Stimulated activated CD4-positive, alpha-beta T cell treated with anti-CD3 and anti-CD28 coated beads, Interleukin-1b, Interleukin-23, amount 100 ng/mL, for 4 hours (primary cell): ENCODE results near the gene TSPAN31.

ENCODE experiments used
- DNase-seq, 2 donors: peaks; one replicate each; pipeline ENCODE4 v3.0.0-alpha.2; 2020; ENCODE audit warnings: low read depth in 2 of 2

TSPAN31 gene

GRCh38 chr12:57735952-57736740 is 8.7 kb upstream of the TSPAN31 start:
- DNase-seq = no peak

GRCh38 chr12:57736741-57737466 is 7.9 kb upstream of the TSPAN31 start:
- no peak for DNase-seq

GRCh38 chr12:57737467-57738460 is 7.1 kb upstream of the TSPAN31 start:
- DNase-seq = no peak

- no peak for DNase-seq
Measured at GRCh38 chr12:57738661-57739237, 6.1 kb upstream of the TSPAN31 start, which contains the start of gene AGAP2. Gene AGAP2, minus strand, starts transcription at chr12:57738742. Its CDS starts 496 bp downstream, at chr12:57738246.

GRCh38 chr12:57739387-57739786 is 5.5 kb upstream of the TSPAN31 start:
- DNase-seq = no peak

- no peak for DNase-seq
Measured at GRCh38 chr12:57739914-57740538, 4.8 kb upstream of the TSPAN31 start.

GRCh38 chr12:57740656-57741412 is 4.0 kb upstream of the TSPAN31 start:
- peak; percentile 37 to 59 for DNase-seq

GRCh38 chr12:57741413-57741789 is 3.4 kb upstream of the TSPAN31 start:
- DNase-seq = no peak

GRCh38 chr12:57741844-57742738 is 2.7 kb upstream of the TSPAN31 start:
- peak; percentile 53 to 72 for DNase-seq

GRCh38 chr12:57743769-57744168 is 1.1 kb upstream of the TSPAN31 start:
- DNase-seq = no peak

- DNase-seq = peak; percentile 56 to 63
Measured at GRCh38 chr12:57744194-57744776, 554 bp upstream of the TSPAN31 start.

- no peak for DNase-seq
Measured at GRCh38 chr12:57745485-57745881, 644 bp downstream of the TSPAN31 start.

- DNase-seq = no peak
Measured at GRCh38 chr12:57746025-57746424, 1.2 kb downstream of the TSPAN31 start.

GRCh38 chr12:57749061-57749460 is 4.2 kb downstream of the TSPAN31 start:
- DNase-seq = no peak

- no peak for DNase-seq
Measured at GRCh38 chr12:57750561-57751431, 6.0 kb downstream of the TSPAN31 start.

GRCh38 chr12:57751432-57751787 is 6.6 kb downstream of the TSPAN31 start:
- no peak for DNase-seq

GRCh38 chr12:57751788-57752667 is 7.2 kb downstream of the TSPAN31 start, which contains the start of gene CDK4:
Gene CDK4, minus strand, starts transcription at chr12:57752310. Its CDS starts 593 bp downstream, at chr12:57751717.
- peak; percentile 95 to 97 for DNase-seq
